HUDEP-2 (cell line): Measurements from ENCODE around the gene PLPPR1.

Experiments
- DNase-seq, 76 experiments: peaks; one replicate each; lab custom pipeline; 2025; ENCODE audit not compliant: unreplicated experiment in 76 of 76; lab: John Stamatoyannopoulos, UW

Gene PLPPR1

GRCh38 chr9:101028346-101029314 lies at the start of gene PLPPR1:
Gene PLPPR1 (plus strand): TSS chr9:101028727.
- DNase-seq = no peak

- DNase-seq = no peak
Observed at GRCh38 chr9:100989731-100990130, 38.8 kb upstream of the PLPPR1 start.

GRCh38 chr9:100990605-100991381 lies 37.7 kb upstream of the PLPPR1 start:
- DNase-seq = no peak

- DNase-seq = no peak
Observed at GRCh38 chr9:100992632-100993031, 35.9 kb upstream of the PLPPR1 start.

GRCh38 chr9:100999906-101000544 lies 28.5 kb upstream of the PLPPR1 start:
- no peak for DNase-seq

- no peak for DNase-seq
Observed at GRCh38 chr9:101005246-101005645, 23.3 kb upstream of the PLPPR1 start.

- no peak for DNase-seq
Observed at GRCh38 chr9:101014566-101014965, 14.0 kb upstream of the PLPPR1 start.

- no peak for DNase-seq
Observed at GRCh38 chr9:101018467-101018866, 10.1 kb upstream of the PLPPR1 start.

GRCh38 chr9:101022704-101023103 lies 5.8 kb upstream of the PLPPR1 start:
- no peak for DNase-seq

GRCh38 chr9:101025940-101026339 lies 2.6 kb upstream of the PLPPR1 start:
- DNase-seq = no peak

- DNase-seq = peak in 7 of 76 experiments; percentile 1 to 22 (median 5)
Observed at GRCh38 chr9:101026824-101027223, 1.7 kb upstream of the PLPPR1 start.

GRCh38 chr9:101027236-101027635 lies 1.3 kb upstream of the PLPPR1 start:
- no peak for DNase-seq

- no peak for DNase-seq
Observed at GRCh38 chr9:101027733-101028345, 688 bp upstream of the PLPPR1 start.

- DNase-seq = no peak
Observed at GRCh38 chr9:101029315-101030085, 973 bp downstream of the PLPPR1 start.

- DNase-seq = no peak
Observed at GRCh38 chr9:101030086-101030391, 1.5 kb downstream of the PLPPR1 start.

- no peak for DNase-seq
Observed at GRCh38 chr9:101032426-101032825, 3.9 kb downstream of the PLPPR1 start.

- no peak for DNase-seq
Observed at GRCh38 chr9:101034222-101034621, 5.7 kb downstream of the PLPPR1 start.

- DNase-seq = no peak
Observed at GRCh38 chr9:101035098-101035497, 6.6 kb downstream of the PLPPR1 start.

GRCh38 chr9:101037430-101037829 lies 8.9 kb downstream of the PLPPR1 start:
- DNase-seq = no peak

- DNase-seq = no peak
Observed at GRCh38 chr9:101038488-101038887, 10.0 kb downstream of the PLPPR1 start.
